SK-N-SH treated with all-trans-retinoic acid at 6 μM for 48 hours (cell line): Measurements from ENCODE around the gene RPL18A.

Experiments
- ATAC-seq: fragments of 200-7000 bp; cut with Tn5 transposase; 3 replicates; pipeline ENCODE4 v1.9.1; 2020; ENCODE audit warnings: mild to moderate bottlenecking, moderate library complexity
- ARNTL ChIP-seq: fragments of 450-650 bp; formaldehyde crosslinking; IDR thresholded peaks from 2 replicates; pipeline ENCODE4 v1.5.0; 2020; ENCODE audit warnings: low read depth, mild to moderate bottlenecking, moderate library complexity, borderline replicate concordance
- CSDC2 ChIP-seq: fragments of 250-450 bp; sonication (Bioruptor Pico); IDR thresholded peaks from 2 replicates; pipeline ENCODE4 v1.5.0; 2020; ENCODE audit warnings: mild to moderate bottlenecking, moderate library complexity
- ESRRG ChIP-seq: fragments of 250-450 bp; sonication (Bioruptor Pico); IDR thresholded peaks from 2 replicates; pipeline ENCODE4 v1.6.1; 2021; ENCODE audit warnings: mild to moderate bottlenecking
- ISL1 ChIP-seq: fragments of 250-450 bp; sonication (Bioruptor Pico); IDR thresholded peaks from 2 replicates; pipeline ENCODE4 v2.1.2; 2022; ENCODE audit warnings: mild to moderate bottlenecking, moderate library complexity
- OSR1 ChIP-seq: fragments of 250-450 bp; sonication (Bioruptor Pico); IDR thresholded peaks from 2 replicates; pipeline ENCODE4 v1.8.0; 2022; ENCODE audit warnings: moderate library complexity, mild to moderate bottlenecking, inconsistent platforms
- PATZ1 ChIP-seq: fragments of 250-450 bp; sonication (Bioruptor Pico); IDR thresholded peaks from 2 replicates; pipeline ENCODE4 v1.8.0; 2020; ENCODE audit warnings: mild to moderate bottlenecking, moderate library complexity, borderline replicate concordance
- POU6F1 ChIP-seq: fragments of 250-450 bp; sonication (Bioruptor Pico); IDR thresholded peaks from 2 replicates; pipeline ENCODE4 v1.8.0; 2021; ENCODE audit warnings: low read depth, mild to moderate bottlenecking, moderate library complexity, borderline replicate concordance
- PPARA ChIP-seq: fragments of 250-450 bp; sonication (Bioruptor Pico); IDR thresholded peaks from 2 replicates; pipeline ENCODE4 v1.5.0; 2020; ENCODE audit warnings: mild to moderate bottlenecking, borderline replicate concordance
- RARB ChIP-seq: fragments of 250-450 bp; sonication (Bioruptor Pico); IDR thresholded peaks from 2 replicates; pipeline ENCODE4 v1.8.0; 2021; ENCODE audit warnings: mild to moderate bottlenecking, moderate library complexity
- SNAI2 ChIP-seq: fragments of 250-450 bp; sonication (Bioruptor Pico); IDR thresholded peaks from 2 replicates; pipeline ENCODE4 v1.5.0; 2020; ENCODE audit warnings: mild to moderate bottlenecking, moderate library complexity
- TCF4 ChIP-seq: fragments of 250-450 bp; sonication (Bioruptor Pico); IDR thresholded peaks from 2 replicates; pipeline ENCODE4 v1.8.0; 2021; ENCODE audit warnings: mild to moderate bottlenecking, moderate library complexity, borderline replicate concordance
- TOX ChIP-seq: fragments of 250-450 bp; sonication (Bioruptor Pico); IDR thresholded peaks from 2 replicates; pipeline ENCODE4 v1.8.0; 2021; ENCODE audit warnings: mild to moderate bottlenecking, moderate library complexity, borderline replicate concordance
- TSHZ2 ChIP-seq: fragments of 250-450 bp; sonication (Bioruptor Pico); IDR thresholded peaks from 2 replicates; pipeline ENCODE4 v1.5.0; 2020; ENCODE audit warnings: mild to moderate bottlenecking, moderate library complexity
- ZC3H10 ChIP-seq: fragments of 250-450 bp; sonication (Bioruptor Pico); IDR thresholded peaks from 2 replicates; pipeline ENCODE4 v1.5.1; 2021; ENCODE audit warnings: mild to moderate bottlenecking, moderate library complexity
- ZFP3 ChIP-seq: fragments of 250-450 bp; sonication (Bioruptor Pico); IDR thresholded peaks from 2 replicates; pipeline ENCODE4 v1.5.0; 2020; ENCODE audit warnings: mild to moderate bottlenecking, moderate library complexity
- ZFP30 ChIP-seq: fragments of 450-650 bp; formaldehyde crosslinking; IDR thresholded peaks from 2 replicates; pipeline ENCODE4 v1.5.0; 2022; ENCODE audit warnings: mild to moderate bottlenecking, moderate library complexity
- ZNF565 ChIP-seq: fragments of 450-650 bp; formaldehyde crosslinking; conservative IDR thresholded peaks from 2 replicates; pipeline ENCODE4 v1.5.0; 2020; ENCODE audit warnings: low read depth, mild to moderate bottlenecking, moderate library complexity
- ZNF70 ChIP-seq: fragments of 450-650 bp; formaldehyde crosslinking; IDR thresholded peaks from 2 replicates; pipeline ENCODE4 v1.5.0; 2020; ENCODE audit warnings: mild to moderate bottlenecking, moderate library complexity
- ZNF8 ChIP-seq: fragments of 450-650 bp; formaldehyde crosslinking; IDR thresholded peaks from 2 replicates; pipeline ENCODE4 v1.5.0; 2020; ENCODE audit warnings: mild to moderate bottlenecking, moderate library complexity
- TF ChIP-seq, protein P1 (sequence below): fragments of 250-450 bp; sonication (Bioruptor Pico); IDR thresholded peaks from 2 replicates; pipeline ENCODE4 v1.5.1; 2021; ENCODE audit warnings: mild to moderate bottlenecking, moderate library complexity
- TF ChIP-seq, protein P2 (sequence below): fragments of 250-450 bp; sonication (Bioruptor Pico); IDR thresholded peaks from 2 replicates; pipeline ENCODE4 v1.5.1; 2020; ENCODE audit warnings: low read depth, mild to moderate bottlenecking, moderate library complexity

The RPL18A gene

DNA sequence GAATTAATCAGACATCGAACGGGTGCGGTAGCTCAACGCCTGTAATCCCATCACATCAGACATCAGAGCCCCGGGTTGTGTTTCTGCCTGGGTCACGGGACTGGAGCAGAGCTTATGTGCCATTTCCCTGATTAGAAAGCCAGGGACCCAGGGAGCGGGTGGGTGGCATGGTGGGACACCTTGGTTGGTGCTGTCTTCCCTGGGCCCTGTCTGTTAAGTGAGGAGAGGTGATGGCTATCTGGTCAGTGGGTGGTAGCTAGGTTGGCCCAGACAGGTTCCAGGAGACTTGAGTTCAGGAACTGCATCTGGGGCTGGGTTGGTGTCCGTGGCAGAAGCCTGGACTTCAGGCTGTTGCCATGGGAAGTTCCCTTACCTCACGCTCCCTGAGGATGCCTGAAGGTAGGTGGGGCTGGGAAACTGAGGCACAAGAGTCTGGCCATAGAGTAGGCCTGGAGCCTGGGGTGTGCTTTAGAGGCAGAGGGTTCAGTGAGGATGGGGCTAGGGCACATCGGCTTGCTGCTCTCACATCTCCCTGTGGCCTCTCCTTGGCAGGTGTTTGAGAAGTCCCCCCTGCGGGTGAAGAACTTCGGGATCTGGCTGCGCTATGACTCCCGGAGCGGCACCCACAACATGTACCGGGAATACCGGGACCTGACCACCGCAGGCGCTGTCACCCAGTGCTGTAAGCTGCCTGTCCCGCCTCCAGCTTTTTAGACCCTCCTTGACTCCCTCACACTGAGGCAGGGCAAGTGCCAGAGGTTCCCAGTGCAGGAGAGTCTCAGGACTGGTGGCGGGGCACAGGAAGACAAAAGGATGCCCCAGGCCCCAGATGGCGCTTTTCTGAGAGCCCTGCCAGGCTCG, 2.1 kb downstream of the RPL18A start:
- ATAC-seq, result no peak
- TF ChIP-seq ZNF565 (CRISPR knock-in tag) (no peak), PPARA (CRISPR knock-in tag) (no peak), CSDC2 (no peak), PATZ1 (CRISPR knock-in tag) (no peak), OSR1 (CRISPR knock-in tag) (no peak), ZNF8 (CRISPR knock-in tag) (no peak), RARB (CRISPR knock-in tag) (no peak), ESRRG (CRISPR knock-in tag) (no peak), ISL1 (no peak), ZC3H10 (CRISPR knock-in tag) (no peak), ZFP3 (CRISPR knock-in tag) (no peak), TOX (CRISPR knock-in tag) (no peak), POU6F1 (CRISPR knock-in tag) (no peak), SNAI2 (CRISPR knock-in tag) (no peak), ARNTL (CRISPR knock-in tag) (no peak), TCF4 (CRISPR knock-in tag) (no peak)
- TF ChIP-seq, protein P1, sequence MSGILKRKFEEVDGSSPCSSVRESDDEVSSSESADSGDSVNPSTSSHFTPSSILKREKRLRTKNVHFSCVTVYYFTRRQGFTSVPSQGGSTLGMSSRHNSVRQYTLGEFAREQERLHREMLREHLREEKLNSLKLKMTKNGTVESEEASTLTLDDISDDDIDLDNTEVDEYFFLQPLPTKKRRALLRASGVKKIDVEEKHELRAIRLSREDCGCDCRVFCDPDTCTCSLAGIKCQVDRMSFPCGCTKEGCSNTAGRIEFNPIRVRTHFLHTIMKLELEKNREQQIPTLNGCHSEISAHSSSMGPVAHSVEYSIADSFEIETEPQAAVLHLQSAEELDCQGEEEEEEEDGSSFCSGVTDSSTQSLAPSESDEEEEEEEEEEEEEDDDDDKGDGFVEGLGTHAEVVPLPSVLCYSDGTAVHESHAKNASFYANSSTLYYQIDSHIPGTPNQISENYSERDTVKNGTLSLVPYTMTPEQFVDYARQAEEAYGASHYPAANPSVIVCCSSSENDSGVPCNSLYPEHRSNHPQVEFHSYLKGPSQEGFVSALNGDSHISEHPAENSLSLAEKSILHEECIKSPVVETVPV (CRISPR knock-in tag), result no peak

GRCh38 chr19:17862711-17863519, 3.2 kb downstream of the RPL18A start:
- no peak for ATAC-seq
- TF ChIP-seq, protein P2, sequence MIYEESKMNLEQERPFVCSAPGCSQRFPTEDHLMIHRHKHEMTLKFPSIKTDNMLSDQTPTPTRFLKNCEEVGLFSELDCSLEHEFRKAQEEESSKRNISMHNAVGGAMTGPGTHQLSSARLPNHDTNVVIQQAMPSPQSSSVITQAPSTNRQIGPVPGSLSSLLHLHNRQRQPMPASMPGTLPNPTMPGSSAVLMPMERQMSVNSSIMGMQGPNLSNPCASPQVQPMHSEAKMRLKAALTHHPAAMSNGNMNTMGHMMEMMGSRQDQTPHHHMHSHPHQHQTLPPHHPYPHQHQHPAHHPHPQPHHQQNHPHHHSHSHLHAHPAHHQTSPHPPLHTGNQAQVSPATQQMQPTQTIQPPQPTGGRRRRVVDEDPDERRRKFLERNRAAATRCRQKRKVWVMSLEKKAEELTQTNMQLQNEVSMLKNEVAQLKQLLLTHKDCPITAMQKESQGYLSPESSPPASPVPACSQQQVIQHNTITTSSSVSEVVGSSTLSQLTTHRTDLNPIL (CRISPR knock-in tag), result no peak
- TF ChIP-seq PATZ1 (CRISPR knock-in tag) (no peak), POU6F1 (CRISPR knock-in tag) (no peak), OSR1 (CRISPR knock-in tag) (no peak), ZFP30 (no peak), ARNTL (CRISPR knock-in tag) (no peak), TSHZ2 (no peak), ZNF70 (no peak), ZNF8 (CRISPR knock-in tag) (no peak), RARB (CRISPR knock-in tag) (no peak), ZFP3 (CRISPR knock-in tag) (no peak)
- TF ChIP-seq, all 23 proteins: peak for 0
